Stimulated activated CD8-positive, alpha-beta memory T cell treated with anti-CD3 and anti-CD28 coated beads, Interleukin-7, amount 100 ng/mL, for 4 hours (primary cell): ENCODE data around the gene CSTB.

Source experiments
- DNase-seq, 2 donors: peaks; one replicate each; pipeline ENCODE4 v3.0.0-alpha.2; 2020; ENCODE audit warnings: low read depth in 2 of 2

CSTB gene

DNA sequence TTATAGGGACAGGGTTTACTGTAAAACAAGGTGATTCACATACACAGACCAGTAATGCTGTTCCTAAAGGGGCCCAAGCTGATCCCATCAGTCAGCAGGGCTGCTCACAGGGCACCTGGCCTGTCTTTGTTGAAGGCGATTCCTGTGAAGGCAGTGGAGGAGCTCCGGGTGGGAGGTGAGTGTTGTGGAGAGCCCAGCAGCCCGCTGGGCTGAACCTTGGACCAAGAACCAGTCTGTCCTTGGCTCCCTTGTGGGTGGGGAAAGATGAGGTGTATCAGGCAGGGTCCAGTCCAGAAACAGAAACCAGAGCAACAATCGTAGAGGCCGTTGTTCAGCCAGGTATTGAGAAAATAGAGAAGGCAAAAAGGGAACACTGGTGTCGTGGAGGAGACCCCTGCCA, 44.6 kb downstream of the CSTB start:
- no peak for DNase-seq

GRCh38 chr21:43728467-43729390, 47.4 kb downstream of the CSTB start:
- peak; percentile 79 to 88 for DNase-seq

GRCh38 chr21:43728154-43728466, 48.0 kb downstream of the CSTB start:
- DNase-seq: no peak

GRCh38 chr21:43727519-43728153, 48.5 kb downstream of the CSTB start:
- no peak for DNase-seq

- DNase-seq: no peak
Measured at GRCh38 chr21:43726686-43727518, 49.2 kb downstream of the CSTB start.
